Brain microvascular endothelial cell (primary cell): ENCODE results near the gene LYZL2.
"Not testable (repeated sequence)": the region's sequence is repeated elsewhere in the genome, so short reads cannot be mapped to it uniquely, and the experiment has no call there.

Source experiments
- DNase-seq: peaks from one replicate; pipeline ENCODE4 v3.0.0-alpha.2; 2020
- H3K27ac ChIP-seq: fragments of 250-450 bp; sonication (Bioruptor Pico); 2 replicates; pipeline ENCODE4 v1.5.1; 2020; ENCODE audit warnings: mild to moderate bottlenecking, moderate library complexity
- H3K27me3 ChIP-seq: fragments of 250-450 bp; sonication (Bioruptor Pico); replicated peaks from 2 replicates; pipeline ENCODE4 v1.5.1; 2020; ENCODE audit warnings: mild to moderate bottlenecking
- H3K36me3 ChIP-seq: fragments of 250-450 bp; sonication (Bioruptor Pico); replicated peaks from 2 replicates; pipeline ENCODE4 v1.5.1; 2020; ENCODE audit warnings: mild to moderate bottlenecking
- H3K4me3 ChIP-seq: 2 replicates; pipeline ENCODE4 v1.5.1; 2011; ENCODE audit warnings: low read depth, mild to moderate bottlenecking, control low read depth, low read length, moderate library complexity
- CTCF ChIP-seq: IDR thresholded peaks from 2 replicates; pipeline ENCODE4 v1.5.1; 2011; ENCODE audit warnings: low read depth, mild to moderate bottlenecking, moderate library complexity, low read length, control low read depth, inconsistent platforms; ENCODE audit errors: missing control alignments
- in situ Hi-C: cut with HindIII; loops from 2 replicates; pipeline ENCODE4 v1.10.0; 2017; ENCODE audit warnings: low sequenced_read_pairs, low pct_ligation_motif_present

LYZL2 gene

GRCh38 chr10:30631188-30631587, 1.6 kb upstream of the LYZL2 start:
- TF ChIP-seq CTCF: no peak
- in situ Hi-C loops: no loop called here
- Histone ChIP-seq H3K36me3 (no peaks in the 10 kb centered on the region), H3K27me3 (no peaks in the 10 kb centered on the region), H3K27ac (no peak overlapping the region), H3K4me3 (no peak overlapping the region)
- no peak for DNase-seq

- no peak for DNase-seq
- Histone ChIP-seq H3K36me3 (no peaks in the 10 kb centered on the region), H3K27ac (no peak overlapping the region), H3K4me3 (no peak overlapping the region), H3K27me3 (no peaks in the 10 kb centered on the region)
- in situ Hi-C loops: no loop called here
- TF ChIP-seq CTCF: no peak
Measured at GRCh38 chr10:30630571-30630970, 1.0 kb upstream of the LYZL2 start.

- DNase-seq, H3K36me3 ChIP-seq, in situ Hi-C loops, H3K27me3 ChIP-seq, H3K4me3 ChIP-seq, H3K27ac ChIP-seq: not testable (repeated sequence)
Measured at GRCh38 chr10:30628576-30628975, 977 bp downstream of the LYZL2 start.

GRCh38 chr10:30626837-30627236, 2.7 kb downstream of the LYZL2 start:
- in situ Hi-C loops, H3K36me3 ChIP-seq, H3K4me3 ChIP-seq, H3K27ac ChIP-seq, H3K27me3 ChIP-seq, DNase-seq: not testable (repeated sequence)

GRCh38 chr10:30626196-30626595, 3.4 kb downstream of the LYZL2 start:
- in situ Hi-C loops, H3K27me3 ChIP-seq, H3K27ac ChIP-seq, H3K4me3 ChIP-seq, DNase-seq, H3K36me3 ChIP-seq: not testable (repeated sequence)

GRCh38 chr10:30625080-30625479, 4.5 kb downstream of the LYZL2 start:
- in situ Hi-C loops: no loop called here
- H3K27ac ChIP-seq: no peak overlapping the region

GRCh38 chr10:30619966-30620365, 9.6 kb downstream of the LYZL2 start:
- no peaks in the 10 kb centered on the region for H3K27me3 ChIP-seq
- in situ Hi-C loops: no loop called here
- H3K27ac ChIP-seq: no peak overlapping the region
- DNase-seq: no peak
- TF ChIP-seq CTCF: no peak
- H3K36me3 ChIP-seq: no peaks in the 10 kb centered on the region
- no peak overlapping the region for H3K4me3 ChIP-seq

More at GRCh38 chr10:30625080-30625479, 4.5 kb downstream of the LYZL2 start:
- DNase-seq: no peak
- H3K36me3 ChIP-seq: no peaks in the 10 kb centered on the region
- TF ChIP-seq CTCF: no peak
- H3K27me3 ChIP-seq: no peaks in the 10 kb centered on the region
- no peak overlapping the region for H3K4me3 ChIP-seq
